Aorta (tissue), 5 donors: ENCODE measurements around the gene TNXB. TPM values are rescaled to one million over a fixed set of nuclear protein-coding genes. Genes with fewer than 3 reads are reported as not detected.
"Not testable (repeated sequence)": the region's sequence is repeated elsewhere in the genome, so short reads cannot be mapped to it uniquely, and the experiment has no call there.

Source experiments
- ATAC-seq: fragments of 200-7000 bp; cut with Tn5 transposase; one replicate; pipeline ENCODE4 v1.9.1; 2022; ENCODE audit warnings: moderate library complexity; ENCODE audit not compliant: low FRiP score
- DNase-seq, 2 donors: peaks; one replicate each; pipeline ENCODE4 v3.0.0-alpha.2; 2020
- H3K27ac ChIP-seq, 2 donors: one replicate each; pipeline ENCODE4 v1.5.1; 2013; ENCODE audit warnings: low read length in 2 of 2, mild to moderate bottlenecking in 2 of 2, moderate library complexity in 2 of 2, control low read depth in 1 of 2, inconsistent platforms in 1 of 2, low read depth in 1 of 2
- H3K27me3 ChIP-seq, 2 donors: one replicate each; pipeline ENCODE4 v1.6.1; 2013; ENCODE audit warnings: control low read depth in 1 of 2, low read length in 1 of 2, mild to moderate bottlenecking in 1 of 2, moderate library complexity in 1 of 2; ENCODE audit not compliant: insufficient read depth in 2 of 2, control insufficient read depth in 1 of 2
- H3K36me3 ChIP-seq, 2 donors: one replicate each; pipeline ENCODE4 v1.6.1; 2013; ENCODE audit warnings: control low read depth in 1 of 2, low read length in 1 of 2, mild to moderate bottlenecking in 1 of 2; ENCODE audit not compliant: insufficient read depth in 2 of 2, control insufficient read depth in 1 of 2
- H3K4me1 ChIP-seq, 2 donors: one replicate each; pipeline ENCODE4 v1.6.1; 2013; ENCODE audit warnings: low read length in 2 of 2, control low read depth in 1 of 2, mild to moderate bottlenecking in 1 of 2, moderate library complexity in 1 of 2; ENCODE audit not compliant: insufficient read depth in 2 of 2, control insufficient read depth in 1 of 2
- H3K4me3 ChIP-seq, 2 donors: one replicate each; pipeline ENCODE4 v1.5.1; 2013; ENCODE audit warnings: low read length in 2 of 2, control low read depth in 1 of 2, mild to moderate bottlenecking in 1 of 2
- H3K9me3 ChIP-seq: one replicate; pipeline ENCODE4 v1.6.1; 2013; ENCODE audit warnings: mild to moderate bottlenecking, low read length; ENCODE audit not compliant: control insufficient read depth
- WGBS, 2 donors: extraction: QIAGEN DNeasy Blood & Tissue Kit; methylation state at CpG; one replicate each; pipeline ENCODE4 v1.1.7; 2013; 5-methylcytosine and 5-hydroxymethylcytosine counted together
- intact Hi-C, 2 donors: fragments of 100-400 bp; cut with DNase I; formaldehyde crosslinking; loops; one replicate each; pipeline versions ENCODE4 v1.14.2 to v1.15.0; 2022
- polyA plus RNA-seq, 2 donors: library from polyadenylated mRNA; stranded (reverse); fragments of 200-250 nt; gene quantifications; one replicate each; pipeline ENCODE4 v1.2.3, GENCODE V29; 2013
- total RNA-seq, 2 donors: library from RNA; stranded (reverse); fragmentation: NEBNext Ultra II Directional; extraction: Animal tissue kit (Norgen Biotek cat#: 25700); gene quantifications; one replicate each; pipeline ENCODE4 v1.2.1, GENCODE V29; 2021
- donor health status: healthy with polysubstance abuse.
- donor health status: Bipolar disorder and iron deficiency.
- donor health status: DM: no; HTN: no; CAD: no.
- donor health status: DM: no; HTN: no; CAD: no.
- donor health status: DM: yes; HTN: yes; CAD: no.

TNXB gene
- total and polyA plus RNA-seq, 4 donors, result 11.1 to 441 (median 116) TPM

DNA sequence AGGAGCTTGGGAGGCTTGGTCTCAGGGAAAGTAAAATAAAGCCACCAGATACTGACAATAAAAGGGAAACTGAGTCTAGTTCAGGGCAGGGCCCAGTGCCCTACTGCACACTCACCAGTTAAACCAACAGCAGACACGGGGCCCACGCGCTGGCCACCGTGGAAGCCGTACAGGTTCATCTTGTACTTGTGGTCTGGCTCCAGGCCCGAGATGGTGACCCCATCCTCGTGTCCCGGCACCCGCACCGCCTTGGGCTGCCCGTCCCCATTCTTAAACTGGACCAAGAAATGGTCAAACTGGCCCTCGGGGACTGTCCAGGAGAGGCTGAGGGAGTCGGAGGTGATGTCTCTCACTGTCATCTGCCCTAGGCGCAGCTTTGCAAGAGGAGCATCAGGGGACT, 44.4 kb downstream of the TNXB start:
- no peaks in the 10 kb centered on the region for H3K27me3 ChIP-seq
- no peaks in the 10 kb centered on the region for H3K9me3 ChIP-seq
- ATAC-seq (no peak), DNase-seq (no peak)
- H3K27ac ChIP-seq, result no peak overlapping the region
- H3K4me1 ChIP-seq, result no peaks in the 10 kb centered on the region
- 93 to 95% methylated on average over 14 of the region's 14 CpGs for WGBS, 2 donors
- intact Hi-C loops, result no loop called here
- no peak overlapping the region for H3K4me3 ChIP-seq
- H3K36me3 ChIP-seq, result no peaks in the 10 kb centered on the region

DNA sequence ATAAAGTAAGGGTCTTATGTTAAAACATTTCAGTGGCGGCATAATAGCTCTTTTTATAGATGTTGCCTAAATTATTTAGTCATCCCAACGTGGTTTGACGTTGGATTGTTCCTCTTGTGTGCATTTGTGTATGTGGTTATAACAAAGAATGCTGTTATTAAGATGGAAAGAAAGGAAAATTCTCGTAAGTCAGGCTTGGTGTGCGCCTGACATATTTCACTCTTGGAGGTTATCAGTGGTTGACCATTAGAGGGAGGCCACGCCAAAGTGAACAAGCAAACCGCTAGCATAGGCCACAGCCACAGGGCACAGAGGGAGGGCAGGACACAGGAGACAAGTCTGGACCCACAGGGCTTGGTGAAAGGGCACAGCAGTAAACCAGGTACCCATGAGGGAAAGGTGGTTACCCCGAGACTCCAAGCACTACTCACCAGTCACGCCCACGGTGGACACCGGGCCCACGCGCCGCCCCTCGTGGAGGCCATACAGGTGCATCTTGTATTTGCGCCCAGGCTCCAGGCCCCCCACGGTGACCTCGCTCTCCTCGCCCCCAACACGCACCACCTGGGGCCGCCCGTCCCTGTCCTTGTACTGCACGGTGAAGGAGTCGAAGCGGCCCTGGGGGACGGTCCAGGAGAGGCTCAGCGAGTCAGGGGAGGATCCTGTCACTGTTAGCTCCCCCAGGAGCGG, 48.0 kb downstream of the TNXB start:
- DNase-seq, result no peak
- H3K36me3 ChIP-seq, result no peaks in the 10 kb centered on the region
- no peak overlapping the region for H3K27ac ChIP-seq
- H3K9me3 ChIP-seq, result no peaks in the 10 kb centered on the region
- ATAC-seq, result no peak
- WGBS, 2 donors, result 91 to 95% methylated on average over 25 to 28 of the region's 28 CpGs
- intact Hi-C loops, result no loop called here
- no peaks in the 10 kb centered on the region for H3K4me1 ChIP-seq
- no peaks in the 10 kb centered on the region for H3K27me3 ChIP-seq
- no peak overlapping the region for H3K4me3 ChIP-seq

DNA sequence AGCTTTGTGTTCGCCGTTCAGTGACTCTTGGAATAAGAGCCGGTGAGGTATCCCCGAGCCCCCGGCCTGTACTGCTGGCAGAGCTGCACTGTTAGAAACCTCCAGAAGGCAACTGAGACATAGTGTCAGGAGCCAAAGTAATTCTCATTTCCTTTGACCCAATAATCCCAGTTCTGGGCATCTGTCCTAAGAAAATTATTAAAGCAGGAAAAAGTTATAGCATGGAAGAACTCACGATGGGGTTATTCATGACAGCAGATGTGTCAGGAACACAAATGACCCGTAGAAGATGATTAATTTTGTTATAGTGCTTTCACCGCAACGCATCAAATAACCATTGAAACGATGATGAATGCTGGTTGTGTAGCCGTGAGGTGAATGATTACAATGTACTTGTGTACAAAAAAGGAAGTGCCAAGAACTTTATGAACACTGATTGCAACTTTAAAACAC, 50.6 kb downstream of the TNXB start:
- H3K27me3 ChIP-seq, result no peaks in the 10 kb centered on the region
- H3K4me3 ChIP-seq, result no peak overlapping the region

GRCh38 chr6:32057966-32058365, 51.2 kb downstream of the TNXB start:
- H3K36me3 ChIP-seq, result peaks cover 0 to 4% of the 10 kb centered on the region in 2 donors
- no peaks in the 10 kb centered on the region for H3K4me1 ChIP-seq
- WGBS, 2 donors, result 83 to 87% methylated on average over 17 of the region's 17 CpGs
- DNase-seq, result no peak
- no peaks in the 10 kb centered on the region for H3K9me3 ChIP-seq
- intact Hi-C loops, result no loop called here
- H3K4me3 ChIP-seq, result no peak overlapping the region
- no peaks in the 10 kb centered on the region for H3K27me3 ChIP-seq
- no peak overlapping the region for H3K27ac ChIP-seq
- no peak for ATAC-seq

More for the DNA sequence above, 50.6 kb downstream of the TNXB start:
- no peak overlapping the region for H3K27ac ChIP-seq
- intact Hi-C loops, result no loop called here
- H3K36me3 ChIP-seq, result peaks cover 0 to 4% of the 10 kb centered on the region in 2 donors
- H3K9me3 ChIP-seq, result no peaks in the 10 kb centered on the region
- DNase-seq, result no peak
- WGBS, 2 donors, result 3 to 12% methylated on average over 11 of the region's 11 CpGs
- H3K4me1 ChIP-seq, result no peaks in the 10 kb centered on the region
- peak; percentile 69 for ATAC-seq

GRCh38 chr6:32056254-32056653, 52.9 kb downstream of the TNXB start:
- Histone ChIP-seq H3K27ac (no peak overlapping the region), H3K36me3 (peaks cover 0 to 4% of the 10 kb centered on the region in 2 donors), H3K4me3 (no peak overlapping the region), H3K9me3 (no peaks in the 10 kb centered on the region), H3K27me3 (no peaks in the 10 kb centered on the region), H3K4me1 (no peaks in the 10 kb centered on the region)
- intact Hi-C loops, result no loop called here
- ATAC-seq (no peak), DNase-seq (no peak)
- 84 to 98% methylated on average over 7 of the region's 7 CpGs for WGBS, 2 donors

- DNase-seq, ATAC-seq, H3K4me3 ChIP-seq, H3K27me3 ChIP-seq, H3K4me1 ChIP-seq, H3K36me3 ChIP-seq, H3K9me3 ChIP-seq, intact Hi-C loops, H3K27ac ChIP-seq: not testable (repeated sequence)
- 95 to 97% methylated on average over 20 to 21 of the region's 21 CpGs for WGBS, 2 donors
These were observed 53.4 kb downstream of the TNXB start for GRCh38 chr6:32055756-32056155.

DNA sequence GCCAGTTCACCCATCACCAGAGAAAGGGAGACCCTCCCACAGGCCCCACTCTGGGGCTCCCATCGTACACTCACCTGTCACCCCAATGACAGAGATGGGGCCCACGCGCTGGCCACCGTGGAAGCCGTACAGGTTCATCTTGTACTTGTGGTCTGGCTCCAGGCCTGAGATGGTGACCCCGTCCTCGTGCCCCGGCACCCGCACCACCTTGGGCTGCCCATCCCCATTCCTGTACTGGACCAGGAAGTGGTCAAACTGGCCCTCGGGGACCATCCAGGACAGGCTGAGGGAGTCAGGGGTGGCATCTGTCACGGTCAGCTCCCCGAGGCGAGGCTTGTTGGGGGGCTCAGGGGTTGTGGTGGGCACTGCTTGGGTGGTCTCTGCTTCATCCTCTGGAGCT, 55.8 kb downstream of the TNXB start:
- DNase-seq, H3K9me3 ChIP-seq, H3K4me3 ChIP-seq, ATAC-seq, H3K4me1 ChIP-seq, H3K36me3 ChIP-seq, H3K27me3 ChIP-seq, H3K27ac ChIP-seq, intact Hi-C loops: not testable (repeated sequence)
- WGBS, 2 donors, result 88 to 91% methylated on average over 13 of the region's 13 CpGs

DNA sequence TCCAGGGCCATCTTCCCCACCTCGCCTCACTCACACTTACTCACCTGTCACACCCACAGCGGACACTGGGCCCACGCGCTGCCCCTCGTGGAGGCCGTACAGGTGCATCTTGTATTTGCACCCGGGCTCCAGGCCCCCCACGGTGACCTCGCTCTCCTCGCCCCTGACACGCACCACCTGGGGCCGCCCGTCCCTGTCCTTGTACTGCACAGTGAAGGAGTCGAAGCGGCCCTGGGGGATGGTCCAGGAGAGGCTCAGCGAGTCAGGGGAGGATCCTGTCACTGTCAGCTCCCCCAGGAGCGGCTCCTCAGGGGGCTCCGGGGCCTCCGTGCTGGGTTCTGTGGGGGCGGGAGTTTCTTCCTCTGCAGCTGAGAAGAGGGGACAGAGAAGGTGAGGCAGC, 56.5 kb downstream of the TNXB start:
- intact Hi-C loops, ATAC-seq, H3K27ac ChIP-seq, H3K9me3 ChIP-seq, H3K4me1 ChIP-seq, H3K4me3 ChIP-seq, H3K36me3 ChIP-seq, H3K27me3 ChIP-seq: not testable (repeated sequence)
- 87 to 89% methylated on average over 20 of the region's 20 CpGs for WGBS, 2 donors
- DNase-seq, result peak in 1 of 2 donors; percentile 42

- ATAC-seq (no peak), DNase-seq (peak in 1 of 2 donors; percentile 33)
- no peak overlapping the region for H3K27ac ChIP-seq
- intact Hi-C loops, result no loop called here
- WGBS, 2 donors, result 68 to 74% methylated on average over 5 of the region's 5 CpGs
- no peaks in the 10 kb centered on the region for H3K4me1 ChIP-seq
- H3K4me3 ChIP-seq, result no peak overlapping the region
- no peaks in the 10 kb centered on the region for H3K9me3 ChIP-seq
- peaks cover 0 to 4% of the 10 kb centered on the region in 2 donors for H3K36me3 ChIP-seq
- no peaks in the 10 kb centered on the region for H3K27me3 ChIP-seq
These were observed 58.6 kb downstream of the TNXB start for GRCh38 chr6:32050562-32050961.
